GM19397 (cell line): ENCODE measurements around the gene ITGA5.

Source experiments
- ATAC-seq: cut with Tn5 transposase; IDR thresholded peaks from one replicate; pipeline ENCODE4 v1.9.1; 2021; ENCODE audit warnings: mild to moderate bottlenecking, moderate library complexity; ENCODE audit not compliant: unreplicated experiment

The ITGA5 gene

GRCh38 chr12:54390176-54390667 is 28.8 kb downstream of the ITGA5 start:
- no peak for ATAC-seq

- no peak for ATAC-seq
These were observed 29.4 kb downstream of the ITGA5 start for GRCh38 chr12:54389607-54390175.

- ATAC-seq: no peak
These were observed 29.9 kb downstream of the ITGA5 start for GRCh38 chr12:54389134-54389508.

- no peak for ATAC-seq
These were observed 30.6 kb downstream of the ITGA5 start for GRCh38 chr12:54388237-54389133.

- no peak for ATAC-seq
These were observed 32.0 kb downstream of the ITGA5 start for GRCh38 chr12:54387114-54387467.

GRCh38 chr12:54386403-54387113 is 32.5 kb downstream of the ITGA5 start:
- ATAC-seq: no peak

- no peak for ATAC-seq
These were observed 33.7 kb downstream of the ITGA5 start for GRCh38 chr12:54385251-54385914.

- ATAC-seq: no peak
These were observed 34.5 kb downstream of the ITGA5 start, which contains the start of gene ZNF385A for GRCh38 chr12:54384591-54385041. ZNF385A (minus strand) TSS chr12:54384733; CDS start chr12:54384514, 219 bp downstream.

- ATAC-seq: no peak
These were observed 35.9 kb downstream of the ITGA5 start for GRCh38 chr12:54383041-54383609.

- no peak for ATAC-seq
These were observed 37.9 kb downstream of the ITGA5 start for GRCh38 chr12:54381136-54381535.

- ATAC-seq: peak; percentile 73
These were observed 39.5 kb downstream of the ITGA5 start for GRCh38 chr12:54379398-54380201.

- no peak for ATAC-seq
These were observed 40.2 kb downstream of the ITGA5 start for GRCh38 chr12:54378796-54379397.

- no peak for ATAC-seq
These were observed 41.1 kb downstream of the ITGA5 start for GRCh38 chr12:54377797-54378515.

- no peak for ATAC-seq
These were observed 42.1 kb downstream of the ITGA5 start for GRCh38 chr12:54377007-54377406.

GRCh38 chr12:54376596-54376995 is 42.5 kb downstream of the ITGA5 start:
- no peak for ATAC-seq

GRCh38 chr12:54375259-54375579 is 43.8 kb downstream of the ITGA5 start:
- ATAC-seq: no peak

- ATAC-seq: no peak
These were observed 44.4 kb downstream of the ITGA5 start for GRCh38 chr12:54374562-54375258.
